ENCODE measurements around the gene TLL1. TPM values are rescaled to one million over a fixed set of nuclear protein-coding genes. Genes with fewer than 3 reads are reported as not detected.

Gene TLL1
- total RNA-seq, 1 experiment from 2014 or later = not detected

DNA sequence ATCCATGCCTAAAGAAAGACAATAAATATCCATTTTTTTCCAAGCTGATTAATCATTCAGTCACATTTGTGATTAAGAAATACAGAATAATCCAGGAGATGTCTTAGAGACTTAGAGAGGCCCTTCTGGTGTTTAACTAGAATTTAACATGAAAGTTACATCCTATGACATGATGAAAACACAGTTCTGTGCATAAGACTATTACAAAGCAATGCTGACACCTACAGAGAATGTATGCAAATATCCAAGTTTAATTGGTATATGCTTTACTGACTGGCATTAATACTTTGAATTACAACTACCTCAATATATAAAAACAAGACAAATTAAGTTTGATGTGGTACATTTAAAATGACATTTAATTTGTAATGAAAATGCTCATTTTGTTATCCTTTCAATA, 17.8 kb upstream of the TLL1 start:
- H3K4me1 ChIP-seq (ENCODE audit: insufficient read depth, low read length) = no peaks in the 10 kb centered on the region
- no peaks in the 10 kb centered on the region for H3K23me2 ChIP-seq (ENCODE audit: insufficient read length, low read depth, low read length, poor library complexity, severe bottlenecking)
- no peaks in the 10 kb centered on the region for H3K79me1 ChIP-seq (ENCODE audit: insufficient read depth, low read depth, low read length, poor library complexity, severe bottlenecking)
- TF ChIP-seq, protein P1, sequence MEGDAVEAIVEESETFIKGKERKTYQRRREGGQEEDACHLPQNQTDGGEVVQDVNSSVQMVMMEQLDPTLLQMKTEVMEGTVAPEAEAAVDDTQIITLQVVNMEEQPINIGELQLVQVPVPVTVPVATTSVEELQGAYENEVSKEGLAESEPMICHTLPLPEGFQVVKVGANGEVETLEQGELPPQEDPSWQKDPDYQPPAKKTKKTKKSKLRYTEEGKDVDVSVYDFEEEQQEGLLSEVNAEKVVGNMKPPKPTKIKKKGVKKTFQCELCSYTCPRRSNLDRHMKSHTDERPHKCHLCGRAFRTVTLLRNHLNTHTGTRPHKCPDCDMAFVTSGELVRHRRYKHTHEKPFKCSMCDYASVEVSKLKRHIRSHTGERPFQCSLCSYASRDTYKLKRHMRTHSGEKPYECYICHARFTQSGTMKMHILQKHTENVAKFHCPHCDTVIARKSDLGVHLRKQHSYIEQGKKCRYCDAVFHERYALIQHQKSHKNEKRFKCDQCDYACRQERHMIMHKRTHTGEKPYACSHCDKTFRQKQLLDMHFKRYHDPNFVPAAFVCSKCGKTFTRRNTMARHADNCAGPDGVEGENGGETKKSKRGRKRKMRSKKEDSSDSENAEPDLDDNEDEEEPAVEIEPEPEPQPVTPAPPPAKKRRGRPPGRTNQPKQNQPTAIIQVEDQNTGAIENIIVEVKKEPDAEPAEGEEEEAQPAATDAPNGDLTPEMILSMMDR (conservative IDR thresholded peaks at IDR 0.05) = no peak
- H2BK15ac ChIP-seq (ENCODE audit: low read depth, low read length) = no peak overlapping the region
- no peak overlapping the region for H2BK12ac ChIP-seq (ENCODE audit: insufficient read length, low read depth, low read length)
- Mint-ChIP-seq H3K9me3 (no peaks in the 10 kb centered on the region), H3K36me3 (ENCODE audit: insufficient read depth in 1 of 3, low read depth in 3 of 3) (no peaks in the 10 kb centered on the region), H3K4me3 (no peak overlapping the region), H3K4me1 (no peaks in the 10 kb centered on the region), H3K27me3 (ENCODE audit: low read depth) (no peaks in the 10 kb centered on the region), H3K27ac (no peak overlapping the region)
- H4K20me1 ChIP-seq (ENCODE audit: control insufficient read depth, insufficient read depth, insufficient read length) = no peaks in the 10 kb centered on the region
- H2BK120ac ChIP-seq (ENCODE audit: low read depth, low read length, poor library complexity, severe bottlenecking) = no peak overlapping the region
- H3T11ph ChIP-seq (ENCODE audit: low read length) = no peak overlapping the region
- no peak overlapping the region for H3K4ac ChIP-seq (ENCODE audit: low read depth, low read length)
- H4K5ac ChIP-seq (ENCODE audit: insufficient read length, low read depth, low read length) = no peak overlapping the region
- H3K9ac ChIP-seq (ENCODE audit: extremely low read depth, insufficient read length, low read length) = no peak overlapping the region
- H4K91ac ChIP-seq (ENCODE audit: insufficient read length, low read depth, low read length) = no peak overlapping the region
- no peak overlapping the region for H2BK20ac ChIP-seq (ENCODE audit: low read depth, low read length, poor library complexity, severe bottlenecking)
- no peak overlapping the region for H3K56ac ChIP-seq (ENCODE audit: insufficient read length, low read depth, low read length)
- H3K18ac ChIP-seq (ENCODE audit: insufficient read length, low read depth, low read length) = no peak overlapping the region
- no peak overlapping the region for H3K23ac ChIP-seq (ENCODE audit: insufficient read length, low read depth, low read length)
- H3K9me3 ChIP-seq (ENCODE audit: control insufficient read depth, low read depth, low read length) = no peaks in the 10 kb centered on the region
- DNase-seq = no peak
- H2AK5ac ChIP-seq (ENCODE audit: insufficient read length, low read length) = no peak overlapping the region
- no peak overlapping the region for H3K14ac ChIP-seq (ENCODE audit: insufficient read depth, low read length)
- no peak overlapping the region for H2BK5ac ChIP-seq (ENCODE audit: insufficient read length, low read length)
- no peaks in the 10 kb centered on the region for H3K79me2 ChIP-seq (ENCODE audit: insufficient read depth, low read length)
- no peak overlapping the region for H2AFZ ChIP-seq (ENCODE audit: low read length)
- H3K27me3 ChIP-seq (ENCODE audit: insufficient read depth, low read length) = no peaks in the 10 kb centered on the region
- H4K8ac ChIP-seq (replicated peaks; ENCODE audit: insufficient read length, low read depth, low read length) = no peak overlapping the region
- no peak overlapping the region for H3K4me2 ChIP-seq (ENCODE audit: insufficient read depth, insufficient read length, low read length)
- no peak overlapping the region for H3K27ac ChIP-seq (ENCODE audit: insufficient read length, low read depth, low read length)
